OCI-LY1 (cell line): ENCODE data around the gene CD84.

Experiments used
- H2AFZ ChIP-seq: fragments of 200-600 bp; sonication (generic), shearing (Covaris generic); 2 replicates; pipeline ENCODE4 v1.6.0; 2014; ENCODE audit warnings: antibody characterized with exemption, mild to moderate bottlenecking, low read length
- H3F3A ChIP-seq: fragments of 200-600 bp; sonication (generic), shearing (Covaris generic); 2 replicates; pipeline ENCODE4 v1.6.0; 2014; ENCODE audit warnings: mild to moderate bottlenecking, antibody characterized with exemption, low read length, moderate library complexity; ENCODE audit not compliant: insufficient read depth
- H3K27ac ChIP-seq: fragments of 200-600 bp; sonication (generic); 2 replicates; pipeline ENCODE4 v1.5.1; 2014; ENCODE audit warnings: low read length, mixed run types, mild to moderate bottlenecking, low read depth; ENCODE audit not compliant: poor library complexity, severe bottlenecking
- H3K27me3 ChIP-seq: fragments of 200-600 bp; sonication (generic); 2 replicates; pipeline ENCODE4 v1.6.0; 2014; ENCODE audit warnings: antibody characterized with exemption, mild to moderate bottlenecking, low read length, moderate library complexity; ENCODE audit not compliant: insufficient read depth
- H3K36me3 ChIP-seq: fragments of 200-600 bp; sonication (generic); 2 replicates; pipeline ENCODE4 v1.6.1; 2014; ENCODE audit warnings: mild to moderate bottlenecking, antibody characterized with exemption, low read length, moderate library complexity, mixed read lengths; ENCODE audit not compliant: insufficient read depth
- H3K4me1 ChIP-seq: fragments of 200-600 bp; sonication (generic); 2 replicates; pipeline ENCODE4 v1.5.1; 2014; ENCODE audit warnings: mild to moderate bottlenecking, low read length, moderate library complexity; ENCODE audit not compliant: insufficient read depth, severe bottlenecking
- H3K4me2 ChIP-seq: fragments of 200-600 bp; sonication (generic), shearing (Covaris generic); 2 replicates; pipeline ENCODE4 v1.6.1; 2014; ENCODE audit warnings: low read length
- H3K4me3 ChIP-seq: fragments of 200-600 bp; sonication (generic); 2 replicates; pipeline ENCODE4 v1.5.1; 2014; ENCODE audit warnings: low read length, low read depth, mild to moderate bottlenecking, mixed read lengths; ENCODE audit not compliant: poor library complexity, severe bottlenecking
- H3K79me2 ChIP-seq: fragments of 200-600 bp; shearing (Covaris generic); 2 replicates; pipeline ENCODE4 v1.6.1; 2016; ENCODE audit warnings: mixed run types, low read length, mixed read lengths; ENCODE audit not compliant: insufficient read depth
- H3K9ac ChIP-seq: fragments of 200-600 bp; sonication (generic), shearing (Covaris generic); 2 replicates; pipeline ENCODE4 v1.6.1; 2014; ENCODE audit warnings: mild to moderate bottlenecking, low read length, mixed read lengths
- H3K9me2 ChIP-seq: fragments of 200-600 bp; sonication (generic), shearing (Covaris generic); 2 replicates; pipeline ENCODE4 v1.6.1; 2014; ENCODE audit warnings: low read depth, mild to moderate bottlenecking, low read length, mixed read lengths
- H3K9me3 ChIP-seq: fragments of 200-600 bp; shearing (Covaris generic); 2 replicates; pipeline ENCODE4 v1.6.1; 2014; ENCODE audit warnings: low read length, mixed read lengths
- H4K20me1 ChIP-seq: fragments of 200-600 bp; sonication (generic), shearing (Covaris generic); 2 replicates; pipeline ENCODE4 v1.6.0; 2016; ENCODE audit warnings: mild to moderate bottlenecking, low read length; ENCODE audit not compliant: insufficient read depth
- EZH2 ChIP-seq: fragments of 200-600 bp; sonication (generic), shearing (Covaris generic); IDR thresholded peaks from 2 replicates; pipeline ENCODE4 v1.8.0; 2017; ENCODE audit warnings: borderline replicate concordance, mixed run types, mild to moderate bottlenecking, antibody characterized with exemption, low read length, moderate library complexity, mixed read lengths
- TF ChIP-seq, protein P1 (sequence below): fragments of 200-600 bp; sonication (generic), shearing (Covaris generic); IDR thresholded peaks from 2 replicates; pipeline ENCODE4 v1.5.1; 2017; ENCODE audit warnings: mild to moderate bottlenecking, antibody characterized with exemption, low read length, moderate library complexity, mixed read lengths

CD84 gene

DNA sequence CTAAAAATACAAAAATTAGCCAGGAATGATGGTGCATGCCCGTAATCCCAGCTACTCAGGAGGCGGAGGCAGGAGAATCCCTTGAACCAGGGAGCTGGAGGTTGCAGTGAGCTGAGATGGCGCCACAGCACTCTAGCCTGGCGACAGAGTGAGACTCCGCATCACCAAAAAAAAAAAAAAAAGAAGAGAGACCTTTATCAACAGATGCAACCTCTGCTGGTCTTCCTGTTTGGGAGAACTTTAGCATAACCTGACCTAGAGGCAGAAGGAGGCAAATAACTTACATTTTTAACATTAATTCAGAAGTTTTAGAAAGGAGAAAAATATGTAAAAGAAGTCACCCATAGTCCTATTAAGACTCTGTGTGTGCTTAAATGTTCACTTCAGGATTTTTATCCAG lies 35.1 kb upstream of the CD84 start:
- Histone ChIP-seq H4K20me1 (no peaks in the 10 kb centered on the region), H3K9ac (no peak overlapping the region), H3K9me2 (no peaks in the 10 kb centered on the region), H3K27me3 (no peaks in the 10 kb centered on the region), H3K4me3 (no peak overlapping the region), H3K4me2 (no peak overlapping the region), H3K36me3 (no peaks in the 10 kb centered on the region), H3F3A (peaks cover 3% of the 10 kb centered on the region; the same call in 1 of the 2 replicates), H3K27ac (no peak overlapping the region), H3K79me2 (no peaks in the 10 kb centered on the region), H3K4me1 (peaks cover 6% of the 10 kb centered on the region), H2AFZ (no peak overlapping the region), H3K9me3 (no peaks in the 10 kb centered on the region)
- TF ChIP-seq EZH2 = no peak
- TF ChIP-seq, protein P1, sequence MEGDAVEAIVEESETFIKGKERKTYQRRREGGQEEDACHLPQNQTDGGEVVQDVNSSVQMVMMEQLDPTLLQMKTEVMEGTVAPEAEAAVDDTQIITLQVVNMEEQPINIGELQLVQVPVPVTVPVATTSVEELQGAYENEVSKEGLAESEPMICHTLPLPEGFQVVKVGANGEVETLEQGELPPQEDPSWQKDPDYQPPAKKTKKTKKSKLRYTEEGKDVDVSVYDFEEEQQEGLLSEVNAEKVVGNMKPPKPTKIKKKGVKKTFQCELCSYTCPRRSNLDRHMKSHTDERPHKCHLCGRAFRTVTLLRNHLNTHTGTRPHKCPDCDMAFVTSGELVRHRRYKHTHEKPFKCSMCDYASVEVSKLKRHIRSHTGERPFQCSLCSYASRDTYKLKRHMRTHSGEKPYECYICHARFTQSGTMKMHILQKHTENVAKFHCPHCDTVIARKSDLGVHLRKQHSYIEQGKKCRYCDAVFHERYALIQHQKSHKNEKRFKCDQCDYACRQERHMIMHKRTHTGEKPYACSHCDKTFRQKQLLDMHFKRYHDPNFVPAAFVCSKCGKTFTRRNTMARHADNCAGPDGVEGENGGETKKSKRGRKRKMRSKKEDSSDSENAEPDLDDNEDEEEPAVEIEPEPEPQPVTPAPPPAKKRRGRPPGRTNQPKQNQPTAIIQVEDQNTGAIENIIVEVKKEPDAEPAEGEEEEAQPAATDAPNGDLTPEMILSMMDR = no peak

- no peak overlapping the region for H3K4me2 ChIP-seq
- H3K9me2 ChIP-seq = no peaks in the 10 kb centered on the region
- no peak overlapping the region for H3K9ac ChIP-seq
- peaks cover 23% of the 10 kb centered on the region for H3K4me1 ChIP-seq
- H3F3A ChIP-seq = no peaks in the 10 kb centered on the region
- TF ChIP-seq, protein P1 = no peak
- TF ChIP-seq EZH2 = no peak
- no peaks in the 10 kb centered on the region for H3K27me3 ChIP-seq
- H3K9me3 ChIP-seq = no peaks in the 10 kb centered on the region
- H3K79me2 ChIP-seq = no peaks in the 10 kb centered on the region
- no peak overlapping the region for H2AFZ ChIP-seq
- H3K27ac ChIP-seq = no peak overlapping the region
- no peaks in the 10 kb centered on the region for H3K36me3 ChIP-seq
- H4K20me1 ChIP-seq = no peaks in the 10 kb centered on the region
- no peak overlapping the region for H3K4me3 ChIP-seq
These were observed 33.4 kb upstream of the CD84 start for GRCh38 chr1:160612613-160613218.

DNA sequence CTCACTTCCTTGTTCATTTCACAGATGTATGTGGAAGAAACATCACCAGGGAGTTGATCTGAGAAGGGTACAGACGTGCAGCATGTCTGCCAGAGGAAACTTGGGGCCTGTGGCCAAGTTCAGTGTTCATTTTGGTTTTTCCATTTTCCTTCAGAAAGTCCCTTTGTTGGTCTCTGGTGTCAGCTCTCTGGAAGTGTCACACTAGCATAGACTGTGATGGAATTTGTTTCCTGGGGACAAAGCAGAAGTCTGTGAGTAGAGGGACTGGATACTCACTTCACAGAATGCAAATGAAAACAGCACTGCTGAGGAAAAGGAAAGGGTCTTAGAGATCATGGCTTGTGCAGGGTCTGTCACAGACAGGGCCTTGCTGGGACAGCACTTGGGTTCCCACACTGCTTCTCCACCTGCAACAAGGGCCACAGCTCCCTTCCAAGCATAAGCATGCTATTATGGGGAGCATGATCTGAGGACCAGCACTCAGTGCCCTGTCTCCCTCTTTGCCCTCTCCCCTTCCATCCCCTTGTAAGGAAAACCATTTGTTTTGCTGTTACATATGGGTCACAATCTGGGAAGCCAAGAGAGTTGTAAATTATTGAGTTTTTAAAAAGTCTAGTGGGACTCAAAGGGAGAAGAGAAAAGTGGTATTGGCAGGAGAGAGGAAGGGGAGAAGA lies 31.4 kb upstream of the CD84 start:
- no peaks in the 10 kb centered on the region for H3F3A ChIP-seq
- H3K4me1 ChIP-seq = peaks cover 43% of the 10 kb centered on the region
- TF ChIP-seq, protein P1 = no peak
- no peak for TF ChIP-seq EZH2

More for the DNA sequence above, 31.4 kb upstream of the CD84 start:
- H3K4me3 ChIP-seq = no peak overlapping the region
- no peak overlapping the region for H3K4me2 ChIP-seq
- H3K27me3 ChIP-seq = no peaks in the 10 kb centered on the region
- no peak overlapping the region for H2AFZ ChIP-seq
- H3K27ac ChIP-seq = no peak overlapping the region
- no peaks in the 10 kb centered on the region for H3K9me3 ChIP-seq
- no peaks in the 10 kb centered on the region for H3K9me2 ChIP-seq
- no peaks in the 10 kb centered on the region for H3K79me2 ChIP-seq
- no peak overlapping the region for H3K9ac ChIP-seq
- H4K20me1 ChIP-seq = no peaks in the 10 kb centered on the region
- H3K36me3 ChIP-seq = no peaks in the 10 kb centered on the region
